ENCODE measurements around the gene CTNND1. TPM values are rescaled to one million over a fixed set of nuclear protein-coding genes. Genes with fewer than 3 reads are reported as not detected.

The CTNND1 gene
- total and polyA plus RNA-seq, 10 of the 15 experiments (the other 5 are each of a cell fraction or from before 2014, with no cell fraction given): 4.7 to 70.0 (median 30.0) TPM

GRCh38 chr11:57762235-57762861 is 746 bp downstream of the CTNND1 start:
- in situ Hi-C loops (cut with MboI) (no loop called here), intact Hi-C loops (cut with micrococcal nuclease; ENCODE audit: unreplicated experiment) (loop anchor here (2.0 kb wide), 1 partner anchor 30 kb away; no protein-coding TSS in a partner anchor)
- Histone ChIP-seq H3K4me1 (ENCODE audit: control insufficient read depth, insufficient read depth, low read length) (no peaks in the 10 kb centered on the region), H4K20me1 (ENCODE audit: control insufficient read depth, insufficient read depth) (no peaks in the 10 kb centered on the region), H3K4me2 (ENCODE audit: control insufficient read depth, insufficient read depth) (peak overlapping the region; percentile 86), H3K27me3 (replicated peaks in 1 of 2; ENCODE audit: control insufficient read depth in 2 of 2, insufficient read depth in 2 of 2, low read length in 1 of 2) (no peaks in the 10 kb centered on the region), H3K36me3 (ENCODE audit: control insufficient read depth in 2 of 2, insufficient read depth in 2 of 2, low read length in 1 of 2) (peaks cover 0 to 3% of the 10 kb centered on the region in 2 experiments; a peak in 1 of 4 replicates), H3K9me3 (replicated peaks; ENCODE audit: control insufficient read depth, insufficient read depth, low read length) (no peaks in the 10 kb centered on the region), H3K79me2 (ENCODE audit: control insufficient read depth, insufficient read depth, low read length) (peaks cover 57% of the 10 kb centered on the region), H3K27ac (ENCODE audit: control insufficient read depth, insufficient read depth) (peak overlapping the region; percentile 92), H3K4me3 (peak overlapping the region; percentile 70), H3K9ac (ENCODE audit: control insufficient read depth, insufficient read depth, low read length) (peak overlapping the region; percentile 98), H2AFZ (ENCODE audit: control insufficient read depth, low read depth, low read length) (no peak overlapping the region; the same call in 1 of the 2 replicates)
- FAIRE-seq (no peak), DNase-seq (ENCODE audit: low read depth, low spot score) (no peak), ATAC-seq (peak; percentile 9; the same call in 1 of the 3 replicates)
- ChIA-PET RAD21 (ENCODE audit: unreplicated experiment) (interaction anchor here (0.8 to 12.9 kb wide), 7 partner anchors 9 to 100 kb away, joined by 3 to 141 read pairs (median 26); partner anchors contain the start of gene BTBD18), SMC1A (ENCODE audit: uncharacterized antibody, unreplicated experiment) (interaction anchor here (1.1 to 11.4 kb wide), 10 partner anchors 8 to 761 kb away, joined by 3 to 197 read pairs (median 8); partner anchors contain the start of gene BTBD18), CTCF (interaction anchor here (0.9 to 10.1 kb wide), 10 partner anchors 8 to 805 kb away, joined by 3 to 169 read pairs (median 13); partner anchors contain the start of gene BTBD18), POLR2A (interaction anchor here (0.8 to 9.4 kb wide), 8 partner anchors 11 to 100 kb away, joined by 3 to 110 read pairs (median 7); partner anchors contain the start of genes BTBD18 and SELENOH)
- no peak for TF ChIP-seq STAT1 (conservative IDR thresholded peaks at IDR 0.05)
- TF ChIP-seq WRNIP1 (IDR thresholded peaks at IDR 0.05; ENCODE audit: borderline replicate concordance, low read depth, low read length): 0 out of 2 replicates have a peak, but pooled peaks have one; percentile 50
- no peak for TF ChIP-seq E4F1 (IDR thresholded peaks at IDR 0.05; ENCODE audit: borderline replicate concordance, partially characterized antibody)
- WGBS (ENCODE audit: insufficient coverage, insufficient replicate concordance, low lambda C conversion rate, missing lambda C conversion rate): 80% methylated on average over 9 of the region's 9 CpGs
- BruUV-seq (replicated peaks): TSS peak; percentile 85

Measured in GM12878 (cell line).